PFSK-1 (cell line): Measurements from ENCODE around the gene GGT7.

Experiments
- FOXP2 ChIP-seq: optimal IDR thresholded peaks from 2 replicates; pipeline ENCODE3; 2011; ENCODE audit warnings: borderline replicate concordance, control low read depth, inconsistent platforms; ENCODE audit not compliant: insufficient read depth; ENCODE audit errors: extremely low read length, extremely low read depth
- POLR2AphosphoS5 ChIP-seq: IDR thresholded peaks from 2 replicates; pipeline ENCODE4 v1.6.1; 2012; ENCODE audit warnings: low read depth, mild to moderate bottlenecking, control low read depth, low read length, moderate library complexity
- SIN3A ChIP-seq: IDR thresholded peaks from 2 replicates; pipeline ENCODE4 v1.6.1; 2012; ENCODE audit warnings: mild to moderate bottlenecking, low read length, moderate library complexity, borderline replicate concordance; ENCODE audit not compliant: insufficient read depth
- TAF1 ChIP-seq: IDR thresholded peaks from 2 replicates; pipeline ENCODE4 v1.6.1; 2012; ENCODE audit warnings: low read length, control low read depth, borderline replicate concordance; ENCODE audit not compliant: insufficient read depth
- TF ChIP-seq, protein P1 (sequence below), 2 experiments: IDR thresholded peaks; 2 replicates each; pipeline versions ENCODE4 v1.6.1 to v1.8.0; 2011 to 2012; ENCODE audit warnings: low read depth in 2 of 2, low read length in 2 of 2, control low read depth in 1 of 2, inconsistent platforms in 1 of 2, mild to moderate bottlenecking in 1 of 2, moderate library complexity in 1 of 2; ENCODE audit not compliant: insufficient read depth in 1 of 2

Gene GGT7

DNA sequence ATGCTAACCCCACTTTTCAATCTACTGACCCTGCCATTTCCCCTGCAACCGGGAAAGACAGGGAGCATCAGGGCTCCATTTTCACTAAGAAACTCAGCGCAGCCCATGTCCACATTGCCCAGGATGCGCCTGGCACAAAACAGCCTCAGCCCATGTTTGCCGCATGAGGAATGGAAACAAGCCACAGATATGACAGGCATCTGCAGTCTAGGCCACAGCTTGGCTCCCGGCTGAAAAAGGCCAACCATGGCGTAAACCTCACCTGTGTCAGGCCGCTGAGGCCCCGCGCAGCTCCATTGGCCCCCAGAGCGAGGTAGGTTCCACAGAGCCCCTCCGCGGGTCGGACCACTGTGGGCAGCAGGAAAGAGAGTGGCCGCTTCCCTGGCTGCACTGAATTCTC lies 21.7 kb downstream of the GGT7 start:
- TF ChIP-seq POLR2AphosphoS5 (no peak), FOXP2 (no peak), TAF1 (no peak), SIN3A (no peak)
- TF ChIP-seq, protein P1, sequence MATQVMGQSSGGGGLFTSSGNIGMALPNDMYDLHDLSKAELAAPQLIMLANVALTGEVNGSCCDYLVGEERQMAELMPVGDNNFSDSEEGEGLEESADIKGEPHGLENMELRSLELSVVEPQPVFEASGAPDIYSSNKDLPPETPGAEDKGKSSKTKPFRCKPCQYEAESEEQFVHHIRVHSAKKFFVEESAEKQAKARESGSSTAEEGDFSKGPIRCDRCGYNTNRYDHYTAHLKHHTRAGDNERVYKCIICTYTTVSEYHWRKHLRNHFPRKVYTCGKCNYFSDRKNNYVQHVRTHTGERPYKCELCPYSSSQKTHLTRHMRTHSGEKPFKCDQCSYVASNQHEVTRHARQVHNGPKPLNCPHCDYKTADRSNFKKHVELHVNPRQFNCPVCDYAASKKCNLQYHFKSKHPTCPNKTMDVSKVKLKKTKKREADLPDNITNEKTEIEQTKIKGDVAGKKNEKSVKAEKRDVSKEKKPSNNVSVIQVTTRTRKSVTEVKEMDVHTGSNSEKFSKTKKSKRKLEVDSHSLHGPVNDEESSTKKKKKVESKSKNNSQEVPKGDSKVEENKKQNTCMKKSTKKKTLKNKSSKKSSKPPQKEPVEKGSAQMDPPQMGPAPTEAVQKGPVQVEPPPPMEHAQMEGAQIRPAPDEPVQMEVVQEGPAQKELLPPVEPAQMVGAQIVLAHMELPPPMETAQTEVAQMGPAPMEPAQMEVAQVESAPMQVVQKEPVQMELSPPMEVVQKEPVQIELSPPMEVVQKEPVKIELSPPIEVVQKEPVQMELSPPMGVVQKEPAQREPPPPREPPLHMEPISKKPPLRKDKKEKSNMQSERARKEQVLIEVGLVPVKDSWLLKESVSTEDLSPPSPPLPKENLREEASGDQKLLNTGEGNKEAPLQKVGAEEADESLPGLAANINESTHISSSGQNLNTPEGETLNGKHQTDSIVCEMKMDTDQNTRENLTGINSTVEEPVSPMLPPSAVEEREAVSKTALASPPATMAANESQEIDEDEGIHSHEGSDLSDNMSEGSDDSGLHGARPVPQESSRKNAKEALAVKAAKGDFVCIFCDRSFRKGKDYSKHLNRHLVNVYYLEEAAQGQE (IDR thresholded peaks at IDR 0.05; ENCODE audit: insufficient read depth in 1 of 2, low read depth in 2 of 2, low read length in 2 of 2), result no peak

DNA sequence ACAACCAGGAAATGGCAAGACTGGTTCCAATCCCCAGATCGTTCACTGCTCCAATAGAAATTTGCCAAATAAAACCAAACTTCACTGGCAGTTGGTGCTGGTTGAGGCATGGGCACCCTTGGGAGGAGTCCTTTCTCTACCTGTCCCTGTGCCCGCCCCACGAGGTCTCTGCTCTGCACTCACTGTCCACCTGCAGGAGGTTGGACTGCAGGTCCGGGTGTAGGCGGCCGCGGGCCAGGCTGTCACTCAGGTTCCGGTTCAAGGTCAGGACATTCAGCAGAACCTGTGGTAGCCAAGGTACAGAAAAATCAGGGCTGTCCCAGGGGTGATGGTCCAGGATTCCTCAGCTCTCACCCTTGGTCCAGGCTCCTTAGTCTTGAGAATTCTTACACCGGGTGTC lies 22.9 kb downstream of the GGT7 start:
- TF ChIP-seq TAF1 (no peak), FOXP2 (no peak)

DNA sequence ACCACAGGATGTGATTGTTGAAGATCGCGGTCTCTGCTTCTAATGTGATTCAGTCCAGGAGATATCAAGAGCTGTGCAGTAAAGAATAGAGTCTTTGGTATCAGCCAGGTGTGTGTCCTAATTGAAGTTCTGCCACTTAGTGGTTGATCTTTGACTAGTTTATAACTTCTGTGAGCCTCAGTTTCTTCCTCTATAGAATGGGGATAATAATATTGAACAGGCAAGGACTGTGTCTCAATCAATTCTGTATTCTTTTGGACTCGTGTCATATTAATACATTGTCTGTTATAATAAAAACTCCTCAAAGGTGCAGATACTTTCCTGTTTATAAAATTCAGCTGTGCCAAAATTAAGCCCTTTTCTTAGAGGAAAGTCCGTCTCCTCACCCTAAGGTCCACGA lies 24.1 kb downstream of the GGT7 start:
- no peak for TF ChIP-seq FOXP2
- no peak for TF ChIP-seq POLR2AphosphoS5
- TF ChIP-seq, protein P1 (IDR thresholded peaks at IDR 0.05; ENCODE audit: insufficient read depth in 1 of 2, low read depth in 2 of 2, low read length in 2 of 2), result no peak
- no peak for TF ChIP-seq SIN3A
- TF ChIP-seq TAF1, result no peak

DNA sequence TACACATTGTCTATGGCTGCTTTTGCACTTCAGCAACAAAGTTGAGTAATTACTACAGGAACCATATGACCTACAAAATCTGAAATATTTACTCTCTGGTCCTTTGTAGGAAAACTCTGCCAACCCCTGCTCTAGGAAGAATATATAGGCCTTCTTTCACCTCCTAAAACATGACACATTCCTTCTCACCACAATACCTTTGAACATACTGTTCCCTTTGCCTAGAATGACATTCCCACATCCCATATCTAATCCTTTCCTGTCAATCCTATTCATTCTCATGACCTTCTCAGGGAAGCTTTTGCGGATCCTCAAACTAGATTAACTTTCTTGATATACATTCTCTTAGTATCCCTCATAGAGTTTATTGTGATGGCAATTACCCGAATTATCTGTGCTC lies 29.2 kb downstream of the GGT7 start:
- no peak for TF ChIP-seq FOXP2
- no peak for TF ChIP-seq POLR2AphosphoS5
- TF ChIP-seq, protein P1 (IDR thresholded peaks at IDR 0.05; ENCODE audit: insufficient read depth in 1 of 2, low read depth in 2 of 2, low read length in 2 of 2), result no peak
- no peak for TF ChIP-seq TAF1
- TF ChIP-seq SIN3A, result no peak

DNA sequence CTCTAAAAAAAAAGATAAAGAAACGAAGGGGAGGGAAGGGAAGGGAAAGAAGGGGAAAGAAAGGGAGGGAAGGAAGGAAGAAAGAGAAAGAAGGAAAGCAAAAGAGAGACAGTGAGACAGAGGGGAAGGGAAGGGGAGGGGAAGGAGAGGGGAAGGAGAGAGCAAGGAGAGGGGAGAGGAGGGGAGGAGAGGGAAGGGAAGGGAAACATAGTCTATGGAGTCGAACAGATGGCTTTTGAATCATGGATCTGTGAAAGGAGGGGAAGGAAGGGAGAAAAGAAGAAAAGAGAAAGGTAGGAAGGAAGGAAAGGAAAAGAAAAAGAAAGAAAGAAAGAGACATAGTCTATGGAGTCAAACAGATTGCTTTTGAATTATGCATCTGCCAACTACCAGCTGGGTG lies 30.5 kb downstream of the GGT7 start:
- TF ChIP-seq SIN3A (no peak), FOXP2 (no peak), POLR2AphosphoS5 (no peak), TAF1 (no peak)
- TF ChIP-seq, protein P1 (IDR thresholded peaks at IDR 0.05; ENCODE audit: insufficient read depth in 1 of 2, low read depth in 2 of 2, low read length in 2 of 2), result no peak
